T-cell (primary cell): ENCODE data around the gene TCF12. TPM values are rescaled to one million over a fixed set of nuclear protein-coding genes. Genes with fewer than 3 reads are reported as not detected.

ENCODE experiments used
- ATAC-seq, 4 experiments: fragments of 200-7000 bp in 3 of 4; fragments of 150-1000 bp in 1 of 4; cut with Tn5 transposase; replicated peaks in 1 of 4; 1 replicate in 3 of 4; 2 replicates in 1 of 4; pipeline ENCODE4 v1.10.0; 2021; ENCODE audit warnings: moderate library complexity in 3 of 4, mild to moderate bottlenecking in 2 of 4, moderate number of reproducible peaks in 1 of 4
- CTCF ChIA-PET, 2 donors: fragments of 300-600 bp; sonication (Branson Sonifier 250); formaldehyde crosslinking; loops; one replicate each; lab custom pipeline; 2022; ENCODE audit warnings: antibody characterized with exemption in 2 of 2; lab: Charles Lee
- POLR2A ChIA-PET, 2 donors: fragments of 300-600 bp; sonication (Branson Sonifier 250); formaldehyde crosslinking; loops; one replicate each; lab custom pipeline; 2022; ENCODE audit warnings: antibody characterized with exemption in 2 of 2; lab: Charles Lee
- DNase-seq, 35 experiments: peaks; one replicate each; pipeline versions ENCODE4 v3.0.0 to v3.0.0-alpha.2; 2013 to 2023
- H3K27ac ChIP-seq: one replicate; pipeline ENCODE4 v1.5.1; 2013; ENCODE audit warnings: low read length
- H3K27me3 ChIP-seq, 2 experiments: replicated peaks in 1 of 2; 1 replicate in 1 of 2; 2 replicates in 1 of 2; pipeline versions ENCODE4 v1.6.1 to v1.7.0; 2013; ENCODE audit warnings: low read length in 1 of 2, mixed read lengths in 1 of 2; ENCODE audit not compliant: control insufficient read depth in 2 of 2, insufficient read depth in 2 of 2; ENCODE audit errors: extremely low read depth in 1 of 2
- H3K36me3 ChIP-seq, 2 donors: 1 replicate in 1 of 2; 2 replicates in 1 of 2; pipeline versions ENCODE4 v1.6.1 to v1.7.0; 2013; ENCODE audit warnings: low read length in 1 of 2; ENCODE audit not compliant: control insufficient read depth in 2 of 2, insufficient read depth in 1 of 2; ENCODE audit errors: extremely low read depth in 1 of 2
- H3K4me1 ChIP-seq, 2 experiments: 1 replicate in 1 of 2; 2 replicates in 1 of 2; pipeline versions ENCODE4 v1.6.1 to v1.7.0; 2013; ENCODE audit warnings: low read length in 2 of 2, mixed read lengths in 1 of 2; ENCODE audit not compliant: insufficient read depth in 2 of 2, control insufficient read depth in 1 of 2; ENCODE audit errors: extremely low read depth in 1 of 2
- H3K4me3 ChIP-seq, 2 donors: 1 replicate in 1 of 2; 2 replicates in 1 of 2; pipeline versions ENCODE4 v1.5.1 to v1.7.0; 2013; ENCODE audit warnings: mild to moderate bottlenecking in 2 of 2, low read length in 1 of 2, moderate library complexity in 1 of 2; ENCODE audit not compliant: control insufficient read depth in 1 of 2; ENCODE audit errors: extremely low read depth in 1 of 2
- H3K9me3 ChIP-seq: 2 replicates; pipeline ENCODE4 v1.7.0; 2013
- H3K27ac Mint-ChIP-seq, 2 donors: one replicate each; pipeline ENCODE4 v1.8.0; 2020 to 2021; ENCODE audit warnings: mild to moderate bottlenecking in 2 of 2, mixed read lengths in 2 of 2
- H3K27me3 Mint-ChIP-seq, 2 donors: one replicate each; pipeline ENCODE4 v1.8.0; 2021 to 2022; ENCODE audit warnings: mixed read lengths in 2 of 2
- H3K36me3 Mint-ChIP-seq: one replicate; pipeline ENCODE4 v1.8.0; 2021; ENCODE audit warnings: mixed read lengths
- H3K4me1 Mint-ChIP-seq, 3 donors: one replicate each; pipeline ENCODE4 v1.8.0; 2020 to 2022; ENCODE audit warnings: mixed read lengths in 3 of 3, mild to moderate bottlenecking in 1 of 3
- H3K4me3 Mint-ChIP-seq, 3 donors: one replicate each; pipeline ENCODE4 v1.8.0; 2020 to 2022; ENCODE audit warnings: mild to moderate bottlenecking in 3 of 3, mixed read lengths in 3 of 3, moderate library complexity in 3 of 3
- H3K9me3 Mint-ChIP-seq, 3 donors: one replicate each; pipeline ENCODE4 v1.8.0; 2020 to 2022; ENCODE audit warnings: mixed read lengths in 3 of 3
- WGBS: methylation state at CpG from one replicate; pipeline ENCODE4 v1.1.5; 2013; ENCODE audit warnings: missing lambda C conversion rate; ENCODE audit not compliant: insufficient coverage; 5-methylcytosine and 5-hydroxymethylcytosine counted together
- total RNA-seq, 35 experiments: library from RNA in 6 of 35; stranded (reverse) in 6 of 35; fragments of 120-200 nt in 1 of 35; gene quantifications; one replicate each; pipeline versions ENCODE4 v1.2.1 to v1.2.4 and lab custom pipeline; 2013 to 2026

TCF12 gene
- total RNA-seq, 5 donors from 2014 or later (not counting 1 experiment from before 2014, with no cell fraction given), result 68.0 to 94.3 (median 83.0) TPM

- no peak overlapping the region for H3K27ac Mint-ChIP-seq
- no peaks in the 10 kb centered on the region for H3K9me3 Mint-ChIP-seq
- H3K4me3 Mint-ChIP-seq, result no peak overlapping the region
- H3K4me3 ChIP-seq, result no peak overlapping the region
- no peak for ATAC-seq
- H3K36me3 ChIP-seq, result no peaks in the 10 kb centered on the region
- DNase-seq, result no peak
- ChIA-PET POLR2A (no interaction called here), CTCF (no interaction called here)
- H3K27me3 ChIP-seq, result no peaks in the 10 kb centered on the region
- WGBS, result 100% methylated on average over 1 of the region's 9 CpGs
- peaks cover 7 to 31% of the 10 kb centered on the region in 2 experiments for H3K4me1 ChIP-seq
- peaks cover 4% of the 10 kb centered on the region for H3K36me3 Mint-ChIP-seq
- H3K27ac ChIP-seq, result no peak overlapping the region
- H3K9me3 ChIP-seq, result no peaks in the 10 kb centered on the region
- H3K4me1 Mint-ChIP-seq, result peaks cover 61 to 70% (median 67%) of the 10 kb centered on the region in 3 donors
- H3K27me3 Mint-ChIP-seq, result no peaks in the 10 kb centered on the region
Measured at GRCh38 chr15:56969265-56969895, 50.9 kb downstream of the TCF12 start.

- POLR2A ChIA-PET, result no interaction called here
- CTCF ChIA-PET, result no interaction called here
- no peak for DNase-seq
- Mint-ChIP-seq H3K27ac (no peak overlapping the region), H3K36me3 (peaks cover 7% of the 10 kb centered on the region), H3K27me3 (no peaks in the 10 kb centered on the region), H3K9me3 (peaks cover 0 to 4% (median 0%) of the 10 kb centered on the region in 3 donors), H3K4me3 (no peak overlapping the region), H3K4me1 (peaks cover 62 to 64% (median 63%) of the 10 kb centered on the region in 3 donors)
- H3K27me3 ChIP-seq, result no peaks in the 10 kb centered on the region
- no peak overlapping the region for H3K27ac ChIP-seq
- WGBS, result 100% methylated on average over 1 of the region's 2 CpGs
- no peak for ATAC-seq
- H3K36me3 ChIP-seq, result no peaks in the 10 kb centered on the region
- no peaks in the 10 kb centered on the region for H3K9me3 ChIP-seq
- H3K4me1 ChIP-seq, result peaks cover 7 to 19% of the 10 kb centered on the region in 2 experiments
- H3K4me3 ChIP-seq, result no peak overlapping the region
Measured at GRCh38 chr15:56971571-56971970, 53.1 kb downstream of the TCF12 start.

- Histone ChIP-seq H3K27me3 (no peaks in the 10 kb centered on the region), H3K9me3 (no peaks in the 10 kb centered on the region), H3K4me3 (no peak overlapping the region), H3K4me1 (peaks cover 7 to 19% of the 10 kb centered on the region in 2 experiments), H3K27ac (no peak overlapping the region), H3K36me3 (no peaks in the 10 kb centered on the region)
- Mint-ChIP-seq H3K27ac (no peak overlapping the region), H3K27me3 (no peaks in the 10 kb centered on the region), H3K36me3 (peaks cover 7% of the 10 kb centered on the region), H3K9me3 (peaks cover 0 to 4% (median 0%) of the 10 kb centered on the region in 3 donors), H3K4me3 (no peak overlapping the region), H3K4me1 (peaks cover 64 to 65% (median 64%) of the 10 kb centered on the region in 3 donors)
- CTCF ChIA-PET, result no interaction called here
- DNase-seq (no peak), ATAC-seq (no peak)
- no CpG with 5 or more reads among the region's 3 CpGs for WGBS
- POLR2A ChIA-PET, result no interaction called here
Measured at GRCh38 chr15:56972016-56972415, 53.6 kb downstream of the TCF12 start.

- no peaks in the 10 kb centered on the region for H3K27me3 ChIP-seq
- peaks cover 7 to 17% of the 10 kb centered on the region in 2 experiments for H3K4me1 ChIP-seq
- WGBS, result no CpG with 5 or more reads among the region's 1 CpG
- DNase-seq, result no peak
- ChIA-PET POLR2A (interaction anchor here in 1 of 2 donors (0.6 kb wide), 1 partner anchor 10 kb away, joined by 9 read pairs; no protein-coding TSS in a partner anchor), CTCF (no interaction called here)
- Mint-ChIP-seq H3K4me1 (peaks cover 60 to 63% (median 63%) of the 10 kb centered on the region in 3 donors), H3K9me3 (peaks cover 0 to 4% (median 0%) of the 10 kb centered on the region in 3 donors), H3K27me3 (no peaks in the 10 kb centered on the region), H3K27ac (no peak overlapping the region), H3K4me3 (no peak overlapping the region), H3K36me3 (peaks cover 7% of the 10 kb centered on the region)
- no peaks in the 10 kb centered on the region for H3K36me3 ChIP-seq
- H3K27ac ChIP-seq, result no peak overlapping the region
- no peak for ATAC-seq
- no peaks in the 10 kb centered on the region for H3K9me3 ChIP-seq
- no peak overlapping the region for H3K4me3 ChIP-seq
Measured at GRCh38 chr15:56972426-56972825, 54.0 kb downstream of the TCF12 start.

- Mint-ChIP-seq H3K4me3 (no peak overlapping the region), H3K9me3 (peaks cover 0 to 4% (median 0%) of the 10 kb centered on the region in 3 donors), H3K27me3 (no peaks in the 10 kb centered on the region), H3K36me3 (peaks cover 7% of the 10 kb centered on the region), H3K27ac (no peak overlapping the region), H3K4me1 (peaks cover 49 to 58% (median 56%) of the 10 kb centered on the region in 3 donors)
- no peak overlapping the region for H3K27ac ChIP-seq
- peaks cover 7 to 13% of the 10 kb centered on the region in 2 experiments for H3K4me1 ChIP-seq
- CTCF ChIA-PET, result no interaction called here
- H3K27me3 ChIP-seq, result no peaks in the 10 kb centered on the region
- DNase-seq (no peak), ATAC-seq (no peak)
- WGBS, result no CpG with 5 or more reads among the region's 1 CpG
- no peaks in the 10 kb centered on the region for H3K9me3 ChIP-seq
- POLR2A ChIA-PET, result no interaction called here
- no peak overlapping the region for H3K4me3 ChIP-seq
- H3K36me3 ChIP-seq, result no peaks in the 10 kb centered on the region
Measured at GRCh38 chr15:56973463-56973862, 55.0 kb downstream of the TCF12 start.

- Histone ChIP-seq H3K36me3 (no peaks in the 10 kb centered on the region), H3K9me3 (no peaks in the 10 kb centered on the region), H3K4me3 (no peak overlapping the region), H3K27me3 (no peaks in the 10 kb centered on the region), H3K27ac (no peak overlapping the region), H3K4me1 (peaks cover 6 to 34% of the 10 kb centered on the region in 2 experiments)
- peaks cover 0 to 4% (median 0%) of the 10 kb centered on the region in 3 donors for H3K9me3 Mint-ChIP-seq
- DNase-seq (no peak), ATAC-seq (no peak)
- H3K36me3 Mint-ChIP-seq, result peaks cover 4% of the 10 kb centered on the region
- POLR2A ChIA-PET, result interaction anchor here in 1 of 2 donors (0.6 kb wide), 1 partner anchor 93 kb away, joined by 3 read pairs; no protein-coding TSS in a partner anchor
- H3K27me3 Mint-ChIP-seq, result no peaks in the 10 kb centered on the region
- CTCF ChIA-PET, result no interaction called here
- 97% methylated on average over 4 of the region's 9 CpGs for WGBS
- H3K4me1 Mint-ChIP-seq, result peaks cover 50 to 59% (median 57%) of the 10 kb centered on the region in 3 donors
- H3K4me3 Mint-ChIP-seq, result no peak overlapping the region
- H3K27ac Mint-ChIP-seq, result no peak overlapping the region
Measured at GRCh38 chr15:56977232-56977631, 58.8 kb downstream of the TCF12 start.
